Measurements from ENCODE around the gene ADCY2.

DNA sequence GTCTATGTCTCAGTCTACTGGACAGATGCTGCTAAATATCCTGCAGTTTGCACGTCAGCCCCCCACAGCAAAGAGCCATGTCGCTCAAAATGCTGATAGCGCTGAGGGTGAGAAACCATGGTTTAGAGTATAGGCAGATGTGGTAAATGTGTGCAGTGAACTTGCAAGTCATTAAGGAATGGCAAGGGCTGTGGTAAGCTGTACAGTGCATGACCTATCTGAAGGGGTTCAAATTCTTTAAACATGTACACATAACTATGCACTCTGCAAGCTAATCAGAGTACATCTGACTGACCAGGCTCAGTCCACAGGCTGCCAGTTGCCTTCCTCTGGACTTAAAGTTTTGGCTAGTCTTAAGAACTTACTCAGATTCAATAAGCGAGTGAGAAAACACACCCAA is 284.3 kb downstream of the ADCY2 start:
- no peak for TF ChIP-seq POLR2A (IDR thresholded peaks at IDR 0.05)
- TF ChIP-seq CTCF (IDR thresholded peaks at IDR 0.05): no peak
- TF ChIP-seq POLR2AphosphoS5 (IDR thresholded peaks at IDR 0.05): no peak

All from prostate gland (tissue), 2 donors.